ENCODE measurements around the gene DYNLL1. TPM values are rescaled to one million over a fixed set of nuclear protein-coding genes. Genes with fewer than 3 reads are reported as not detected.

Gene DYNLL1
- polyA plus RNA-seq, 1 donor (not counting 4 experiments of a cell fraction or from before 2014, with no cell fraction given): 716 TPM

- Histone ChIP-seq H3K27me3 (ENCODE audit: control insufficient read depth, extremely low read depth, insufficient read depth, low read length) (no peaks in the 10 kb centered on the region), H3K9me1 (ENCODE audit: control insufficient read depth, extremely low read depth, insufficient read depth, low read length) (no peaks in the 10 kb centered on the region), H3K9ac (ENCODE audit: control insufficient read depth, extremely low read depth, insufficient read depth, low read length) (peak overlapping the region; percentile 85), H2AFZ (ENCODE audit: control insufficient read depth, low read length) (no peak overlapping the region), H3K27ac (ENCODE audit: control insufficient read depth, insufficient read depth, low read length) (no peak overlapping the region), H3K79me2 (ENCODE audit: control insufficient read depth, insufficient read depth, low read length) (peaks cover 36% of the 10 kb centered on the region), H3K4me1 (ENCODE audit: control insufficient read depth, extremely low read depth, insufficient read depth, low read length) (peaks cover 12% of the 10 kb centered on the region), H3K9me3 (ENCODE audit: control insufficient read depth, low read depth, low read length) (no peaks in the 10 kb centered on the region), H3K4me3 (ENCODE audit: control insufficient read depth in 2 of 3, extremely low read depth in 1 of 3, insufficient read depth in 2 of 3, low read depth in 1 of 3, low read length in 3 of 3) (peak overlapping the region; percentile 86 to 99 (median 97)), H3K36me3 (ENCODE audit: control insufficient read depth in 2 of 2, extremely low read depth in 1 of 2, insufficient read depth in 2 of 2, low read length in 2 of 2) (peaks cover 0 to 16% of the 10 kb centered on the region in 2 experiments), H3K4me2 (ENCODE audit: control insufficient read depth, extremely low read depth, insufficient read depth, low read depth, low read length) (peak overlapping the region; percentile 96), H4K20me1 (ENCODE audit: control insufficient read depth, extremely low read depth, insufficient read depth, low read length) (peaks cover 19% of the 10 kb centered on the region)
- no peak for FAIRE-seq
- DNase-seq (ENCODE audit: low read depth, low spot score): no peak
- dilution Hi-C loops (cut with MboI; ENCODE audit: extremely low pct_ligation_motif_present, low sequenced_read_pairs): no loop called here
- TF ChIP-seq CTCF (optimal IDR thresholded peaks at IDR 0.05 in 1 of 3, IDR thresholded peaks at IDR 0.05 in 1 of 3, conservative IDR thresholded peaks at IDR 0.05 in 1 of 3; ENCODE audit: extremely low read depth in 1 of 3, insufficient read depth in 2 of 3, low read length in 3 of 3) (no peak), EZH2 (IDR thresholded peaks at IDR 0.05; ENCODE audit: low read length) (no peak)
Observed at GRCh38 chr12:120497524-120498150, 1.7 kb downstream of the DYNLL1 start.

- dilution Hi-C loops (cut with MboI; ENCODE audit: extremely low pct_ligation_motif_present, low sequenced_read_pairs): no loop called here
- peaks cover 5 to 16% of the 10 kb centered on the region in 2 experiments for H3K36me3 ChIP-seq (ENCODE audit: control insufficient read depth in 2 of 2, extremely low read depth in 1 of 2, insufficient read depth in 2 of 2, low read length in 2 of 2)
Observed at GRCh38 chr12:120498870-120499515, 3.1 kb downstream of the DYNLL1 start.

More at GRCh38 chr12:120498870-120499515, 3.1 kb downstream of the DYNLL1 start:
- Histone ChIP-seq H3K4me3 (ENCODE audit: control insufficient read depth in 2 of 3, extremely low read depth in 1 of 3, insufficient read depth in 2 of 3, low read depth in 1 of 3, low read length in 3 of 3) (no peak overlapping the region), H3K9me3 (ENCODE audit: control insufficient read depth, low read depth, low read length) (no peaks in the 10 kb centered on the region), H3K9ac (ENCODE audit: control insufficient read depth, extremely low read depth, insufficient read depth, low read length) (no peak overlapping the region), H3K9me1 (ENCODE audit: control insufficient read depth, extremely low read depth, insufficient read depth, low read length) (no peaks in the 10 kb centered on the region), H3K4me1 (ENCODE audit: control insufficient read depth, extremely low read depth, insufficient read depth, low read length) (peaks cover 12% of the 10 kb centered on the region), H2AFZ (ENCODE audit: control insufficient read depth, low read length) (no peak overlapping the region), H4K20me1 (ENCODE audit: control insufficient read depth, extremely low read depth, insufficient read depth, low read length) (peaks cover 19% of the 10 kb centered on the region), H3K27ac (ENCODE audit: control insufficient read depth, insufficient read depth, low read length) (no peak overlapping the region), H3K27me3 (ENCODE audit: control insufficient read depth, extremely low read depth, insufficient read depth, low read length) (no peaks in the 10 kb centered on the region), H3K4me2 (ENCODE audit: control insufficient read depth, extremely low read depth, insufficient read depth, low read depth, low read length) (no peak overlapping the region), H3K79me2 (ENCODE audit: control insufficient read depth, insufficient read depth, low read length) (peaks cover 36% of the 10 kb centered on the region)
- no peak for TF ChIP-seq EZH2 (IDR thresholded peaks at IDR 0.05; ENCODE audit: low read length)
- no peak for TF ChIP-seq CTCF (optimal IDR thresholded peaks at IDR 0.05 in 1 of 3, IDR thresholded peaks at IDR 0.05 in 1 of 3, conservative IDR thresholded peaks at IDR 0.05 in 1 of 3; ENCODE audit: extremely low read depth in 1 of 3, insufficient read depth in 2 of 3, low read length in 3 of 3)
- no peak for DNase-seq (ENCODE audit: low read depth, low spot score)
- FAIRE-seq: no peak

Measured in keratinocyte (primary cell).